Liver (tissue), 2 donors: ENCODE data around the gene MED29.

Source experiments
- CTCF ChIP-seq: fragments of 150-350 bp; IDR thresholded peaks from 2 replicates; pipeline ENCODE4 v1.5.1; 2017; ENCODE audit warnings: improper control_type of control experiment, low read depth, low read length; ENCODE audit not compliant: missing input control
- ZBTB33 ChIP-seq: IDR thresholded peaks from 2 replicates; pipeline ENCODE4 v1.6.1; 2016; ENCODE audit warnings: antibody characterized with exemption
- donor health status: healthy.

- TF ChIP-seq CTCF (no peak), ZBTB33 (no peak)
These were observed 27.8 kb downstream of the MED29 start for GRCh38 chr19:39419003-39419402.
